ENCODE measurements around the gene SMIM1. TPM values are rescaled to one million over a fixed set of nuclear protein-coding genes. Genes with fewer than 3 reads are reported as not detected.

Gene SMIM1
- polyA plus RNA-seq, 1 donor (not counting 4 experiments of a cell fraction or from before 2014, with no cell fraction given), result 0.79 TPM

- Histone ChIP-seq H3K27ac (ENCODE audit: control insufficient read depth, insufficient read depth, low read length) (no peak overlapping the region), H3K9me3 (ENCODE audit: control insufficient read depth, low read depth, low read length) (peaks cover 2% of the 10 kb centered on the region), H3K27me3 (ENCODE audit: control insufficient read depth, extremely low read depth, insufficient read depth, low read length) (peaks cover 25% of the 10 kb centered on the region), H2AFZ (ENCODE audit: control insufficient read depth, low read length) (no peak overlapping the region), H3K4me2 (ENCODE audit: control insufficient read depth, extremely low read depth, insufficient read depth, low read depth, low read length) (no peak overlapping the region), H4K20me1 (ENCODE audit: control insufficient read depth, extremely low read depth, insufficient read depth, low read length) (no peaks in the 10 kb centered on the region), H3K9ac (ENCODE audit: control insufficient read depth, extremely low read depth, insufficient read depth, low read length) (no peak overlapping the region), H3K4me1 (ENCODE audit: control insufficient read depth, extremely low read depth, insufficient read depth, low read length) (no peaks in the 10 kb centered on the region), H3K9me1 (ENCODE audit: control insufficient read depth, extremely low read depth, insufficient read depth, low read length) (no peaks in the 10 kb centered on the region), H3K4me3 (ENCODE audit: control insufficient read depth in 2 of 3, extremely low read depth in 1 of 3, insufficient read depth in 2 of 3, low read depth in 1 of 3, low read length in 3 of 3) (no peak overlapping the region), H3K36me3 (ENCODE audit: control insufficient read depth in 2 of 2, extremely low read depth in 1 of 2, insufficient read depth in 2 of 2, low read length in 2 of 2) (no peaks in the 10 kb centered on the region), H3K79me2 (ENCODE audit: control insufficient read depth, insufficient read depth, low read length) (no peaks in the 10 kb centered on the region)
- FAIRE-seq (no peak), DNase-seq (ENCODE audit: low read depth, low spot score) (no peak)
- dilution Hi-C loops (cut with MboI; ENCODE audit: extremely low pct_ligation_motif_present, low sequenced_read_pairs), result no loop called here
- no peak for TF ChIP-seq CTCF (optimal IDR thresholded peaks at IDR 0.05 in 1 of 3, IDR thresholded peaks at IDR 0.05 in 1 of 3, conservative IDR thresholded peaks at IDR 0.05 in 1 of 3; ENCODE audit: extremely low read depth in 1 of 3, insufficient read depth in 2 of 3, low read length in 3 of 3)
- no peak for TF ChIP-seq EZH2 (IDR thresholded peaks at IDR 0.05; ENCODE audit: low read length)
These were observed 9.7 kb upstream of the SMIM1 start for GRCh38 chr1:3762873-3763228.

- Histone ChIP-seq H3K4me3 (ENCODE audit: control insufficient read depth in 2 of 3, extremely low read depth in 1 of 3, insufficient read depth in 2 of 3, low read depth in 1 of 3, low read length in 3 of 3) (no peak overlapping the region), H3K36me3 (ENCODE audit: control insufficient read depth in 2 of 2, extremely low read depth in 1 of 2, insufficient read depth in 2 of 2, low read length in 2 of 2) (no peaks in the 10 kb centered on the region), H2AFZ (ENCODE audit: control insufficient read depth, low read length) (no peak overlapping the region), H3K9me3 (ENCODE audit: control insufficient read depth, low read depth, low read length) (peaks cover 2% of the 10 kb centered on the region), H4K20me1 (ENCODE audit: control insufficient read depth, extremely low read depth, insufficient read depth, low read length) (no peaks in the 10 kb centered on the region), H3K9me1 (ENCODE audit: control insufficient read depth, extremely low read depth, insufficient read depth, low read length) (no peaks in the 10 kb centered on the region), H3K27ac (ENCODE audit: control insufficient read depth, insufficient read depth, low read length) (no peak overlapping the region), H3K79me2 (ENCODE audit: control insufficient read depth, insufficient read depth, low read length) (no peaks in the 10 kb centered on the region), H3K4me1 (ENCODE audit: control insufficient read depth, extremely low read depth, insufficient read depth, low read length) (no peaks in the 10 kb centered on the region), H3K27me3 (ENCODE audit: control insufficient read depth, extremely low read depth, insufficient read depth, low read length) (peaks cover 25% of the 10 kb centered on the region), H3K4me2 (ENCODE audit: control insufficient read depth, extremely low read depth, insufficient read depth, low read depth, low read length) (no peak overlapping the region), H3K9ac (ENCODE audit: control insufficient read depth, extremely low read depth, insufficient read depth, low read length) (no peak overlapping the region)
- dilution Hi-C loops (cut with MboI; ENCODE audit: extremely low pct_ligation_motif_present, low sequenced_read_pairs), result no loop called here
- DNase-seq (ENCODE audit: low read depth, low spot score) (no peak), FAIRE-seq (no peak)
- TF ChIP-seq EZH2 (IDR thresholded peaks at IDR 0.05; ENCODE audit: low read length) (no peak), CTCF (optimal IDR thresholded peaks at IDR 0.05 in 1 of 3, IDR thresholded peaks at IDR 0.05 in 1 of 3, conservative IDR thresholded peaks at IDR 0.05 in 1 of 3; ENCODE audit: extremely low read depth in 1 of 3, insufficient read depth in 2 of 3, low read length in 3 of 3) (no peak)
These were observed 9.0 kb upstream of the SMIM1 start for GRCh38 chr1:3763351-3764125.
